ENCODE measurements around the gene MCUB. TPM values are rescaled to one million over a fixed set of nuclear protein-coding genes. Genes with fewer than 3 reads are reported as not detected.

Gene MCUB
- total and polyA plus RNA-seq, 2 donors (not counting 1 experiment from before 2014, with no cell fraction given) = 19.0 to 20.6 TPM

- Histone ChIP-seq H3K27ac (ENCODE audit: insufficient read depth, low read length) (no peak overlapping the region), H3K36me3 (ENCODE audit: control insufficient read depth, insufficient read depth, low read length) (no peaks in the 10 kb centered on the region), H3K4me1 (ENCODE audit: control insufficient read depth, extremely low read depth, insufficient read depth, low read length) (no peaks in the 10 kb centered on the region), H2AFZ (ENCODE audit: low read length) (no peak overlapping the region), H3K4me3 (replicated peaks in 1 of 4; ENCODE audit: control extremely low read depth in 1 of 4, insufficient read depth in 1 of 4, low read depth in 3 of 4, low read length in 4 of 4) (no peak overlapping the region), H3K9me3 (ENCODE audit: control insufficient read depth, insufficient read depth, low read depth, low read length) (no peaks in the 10 kb centered on the region), H3K79me2 (ENCODE audit: control insufficient read depth, insufficient read depth, low read length) (no peaks in the 10 kb centered on the region), H3K27me3 (ENCODE audit: control insufficient read depth, insufficient read depth, low read length) (no peaks in the 10 kb centered on the region), H4K20me1 (ENCODE audit: control insufficient read depth, extremely low read depth, insufficient read depth, low read length) (no peaks in the 10 kb centered on the region), H3K4me2 (ENCODE audit: extremely low read depth, insufficient read depth, low read length) (no peak overlapping the region), H3K9ac (ENCODE audit: insufficient read depth, low read length) (no peak overlapping the region)
- DNase-seq (ENCODE audit: low read depth in 2 of 2) = no peak
- TF ChIP-seq EZH2 (IDR thresholded peaks at IDR 0.05; ENCODE audit: low read length, missing control alignments) = no peak
These were observed 39.1 kb downstream of the MCUB start for GRCh38 chr4:109599046-109599652.

- H2AFZ ChIP-seq (ENCODE audit: low read length) = no peak overlapping the region
- H3K4me3 ChIP-seq (replicated peaks in 1 of 4; ENCODE audit: control extremely low read depth in 1 of 4, insufficient read depth in 1 of 4, low read depth in 3 of 4, low read length in 4 of 4) = no peak overlapping the region
- H3K27ac ChIP-seq (ENCODE audit: insufficient read depth, low read length) = no peak overlapping the region
- no peaks in the 10 kb centered on the region for H3K27me3 ChIP-seq (ENCODE audit: control insufficient read depth, insufficient read depth, low read length)
- no peaks in the 10 kb centered on the region for H3K79me2 ChIP-seq (ENCODE audit: control insufficient read depth, insufficient read depth, low read length)
- DNase-seq (ENCODE audit: low read depth in 2 of 2) = no peak
- H3K4me2 ChIP-seq (ENCODE audit: extremely low read depth, insufficient read depth, low read length) = no peak overlapping the region
- H3K9me3 ChIP-seq (ENCODE audit: control insufficient read depth, insufficient read depth, low read depth, low read length) = no peaks in the 10 kb centered on the region
- no peaks in the 10 kb centered on the region for H3K4me1 ChIP-seq (ENCODE audit: control insufficient read depth, extremely low read depth, insufficient read depth, low read length)
- H3K36me3 ChIP-seq (ENCODE audit: control insufficient read depth, insufficient read depth, low read length) = no peaks in the 10 kb centered on the region
- H3K9ac ChIP-seq (ENCODE audit: insufficient read depth, low read length) = no peak overlapping the region
- TF ChIP-seq CTCF (conservative IDR thresholded peaks at IDR 0.05 in 1 of 2, IDR thresholded peaks at IDR 0.05 in 1 of 2; ENCODE audit: low read depth in 1 of 2, low read length in 2 of 2) (no peak), EZH2 (IDR thresholded peaks at IDR 0.05; ENCODE audit: low read length, missing control alignments) (no peak)
- no peaks in the 10 kb centered on the region for H4K20me1 ChIP-seq (ENCODE audit: control insufficient read depth, extremely low read depth, insufficient read depth, low read length)
These were observed 40.4 kb downstream of the MCUB start for GRCh38 chr4:109600431-109600830.

- no peak for DNase-seq (ENCODE audit: low read depth in 2 of 2)
- Histone ChIP-seq H2AFZ (ENCODE audit: low read length) (no peak overlapping the region), H3K9me3 (ENCODE audit: control insufficient read depth, insufficient read depth, low read depth, low read length) (no peaks in the 10 kb centered on the region), H3K4me1 (ENCODE audit: control insufficient read depth, extremely low read depth, insufficient read depth, low read length) (no peaks in the 10 kb centered on the region), H3K9ac (ENCODE audit: insufficient read depth, low read length) (no peak overlapping the region), H4K20me1 (ENCODE audit: control insufficient read depth, extremely low read depth, insufficient read depth, low read length) (no peaks in the 10 kb centered on the region), H3K27me3 (ENCODE audit: control insufficient read depth, insufficient read depth, low read length) (no peaks in the 10 kb centered on the region), H3K4me3 (replicated peaks in 1 of 4; ENCODE audit: control extremely low read depth in 1 of 4, insufficient read depth in 1 of 4, low read depth in 3 of 4, low read length in 4 of 4) (no peak overlapping the region), H3K79me2 (ENCODE audit: control insufficient read depth, insufficient read depth, low read length) (no peaks in the 10 kb centered on the region), H3K36me3 (ENCODE audit: control insufficient read depth, insufficient read depth, low read length) (no peaks in the 10 kb centered on the region), H3K27ac (ENCODE audit: insufficient read depth, low read length) (no peak overlapping the region), H3K4me2 (ENCODE audit: extremely low read depth, insufficient read depth, low read length) (no peak overlapping the region)
- TF ChIP-seq EZH2 (IDR thresholded peaks at IDR 0.05; ENCODE audit: low read length, missing control alignments) (no peak), CTCF (conservative IDR thresholded peaks at IDR 0.05 in 1 of 2, IDR thresholded peaks at IDR 0.05 in 1 of 2; ENCODE audit: low read depth in 1 of 2, low read length in 2 of 2) (no peak)
These were observed 41.3 kb downstream of the MCUB start for GRCh38 chr4:109601336-109601735.

Measured in fibroblast of lung (primary cell).